ENCODE data around the gene TENM4. TPM values are rescaled to one million over a fixed set of nuclear protein-coding genes. Genes with fewer than 3 reads are reported as not detected.
A peak's percentile ranks its signal among the peaks of the same experiment; 100 is the strongest.

The TENM4 gene
- total and polyA plus RNA-seq, 2 of the 13 experiments (the other 11 are each of a cell fraction or from before 2014, with no cell fraction given) = not detected

- TF ChIP-seq ZBTB42 (CRISPR knock-in tag; IDR thresholded peaks at IDR 0.05) (no peak), ZNF850 (CRISPR knock-in tag; conservative IDR thresholded peaks at IDR 0.05) (no peak), CEBPG (CRISPR knock-in tag; IDR thresholded peaks at IDR 0.05) (no peak), UBTF (CRISPR knock-in tag; IDR thresholded peaks at IDR 0.05) (no peak)
Measured at GRCh38 chr11:79147011-79147410, 293.8 kb downstream of the TENM4 start (continued).

GRCh38 chr11:79139900-79140299 is 300.9 kb downstream of the TENM4 start:
- ChIA-PET POLR2A (no interaction called here), CTCF (ENCODE audit: low intra/inter-chr PET ratio, low total read pairs) (no interaction called here)
- no peaks in the 10 kb centered on the region for H3K4me1 ChIP-seq (ENCODE audit: insufficient read depth, low read length)
- H2AFZ ChIP-seq (ENCODE audit: low read length) = no peak overlapping the region
- no peaks in the 10 kb centered on the region for H3K9me3 ChIP-seq (ENCODE audit: low read length)
- no peaks in the 10 kb centered on the region for H3K79me2 ChIP-seq (ENCODE audit: insufficient read depth, low read length)
- DNase-seq (ENCODE audit: low spot score) (no peak), ATAC-seq (peak; percentile 54; the same call in 2 of the 3 replicates), FAIRE-seq (no peak)
- no peak overlapping the region for H3K4me3 ChIP-seq (replicated peaks in 1 of 3; ENCODE audit: insufficient read depth in 1 of 3, low read depth in 2 of 3, low read length in 3 of 3)
- intact Hi-C loops (cut with micrococcal nuclease; ENCODE audit: unreplicated experiment) = no loop called here
- no peaks in the 10 kb centered on the region for H4K20me1 ChIP-seq (ENCODE audit: insufficient read depth, low read length)
- no peak overlapping the region for H3K27ac ChIP-seq (ENCODE audit: extremely low read length, insufficient read depth, low read length)
- no peak overlapping the region for H3K9ac ChIP-seq (ENCODE audit: insufficient read depth, low read depth, low read length)
- no TSS peak for BruUV-seq (replicated peaks)
- no peak overlapping the region for H3K4me2 ChIP-seq (ENCODE audit: low read depth, low read length)
- 36% methylated on average over 4 of the region's 4 CpGs for WGBS (ENCODE audit: low lambda C conversion rate)
- in situ Hi-C loops (cut with HindIII; ENCODE audit: extremely low pct_ligation_motif_present, low pct_unique_long_range_greater_than_20kb) = no loop called here
- H3K27me3 ChIP-seq (ENCODE audit: control insufficient read depth in 1 of 2, insufficient read depth in 2 of 2, low read length in 2 of 2) = no peaks in the 10 kb centered on the region
- H3K36me3 ChIP-seq (replicated peaks in 1 of 2; ENCODE audit: control insufficient read depth in 1 of 2, insufficient read depth in 2 of 2, low read length in 2 of 2) = no peaks in the 10 kb centered on the region
- TF ChIP-seq TFE3 (CRISPR knock-in tag; IDR thresholded peaks at IDR 0.05) = no peak
- no peak for TF ChIP-seq KMT2B (CRISPR knock-in tag; IDR thresholded peaks at IDR 0.05)
- no peak for TF ChIP-seq ZNF512B (CRISPR knock-in tag; IDR thresholded peaks at IDR 0.05; ENCODE audit: borderline replicate concordance)
- TF ChIP-seq KLF11 (CRISPR knock-in tag; IDR thresholded peaks at IDR 0.05) = no peak
- no peak for TF ChIP-seq SMARCC2 (IDR thresholded peaks at IDR 0.05)
- no peak for TF ChIP-seq HMGXB3 (CRISPR knock-in tag; IDR thresholded peaks at IDR 0.05; ENCODE audit: borderline replicate concordance)
- TF ChIP-seq ZBTB2 (CRISPR knock-in tag; IDR thresholded peaks at IDR 0.05; ENCODE audit: low read depth) = no peak

All from HepG2 (cell line).